ENCODE results near the gene TSPAN9.

DNA sequence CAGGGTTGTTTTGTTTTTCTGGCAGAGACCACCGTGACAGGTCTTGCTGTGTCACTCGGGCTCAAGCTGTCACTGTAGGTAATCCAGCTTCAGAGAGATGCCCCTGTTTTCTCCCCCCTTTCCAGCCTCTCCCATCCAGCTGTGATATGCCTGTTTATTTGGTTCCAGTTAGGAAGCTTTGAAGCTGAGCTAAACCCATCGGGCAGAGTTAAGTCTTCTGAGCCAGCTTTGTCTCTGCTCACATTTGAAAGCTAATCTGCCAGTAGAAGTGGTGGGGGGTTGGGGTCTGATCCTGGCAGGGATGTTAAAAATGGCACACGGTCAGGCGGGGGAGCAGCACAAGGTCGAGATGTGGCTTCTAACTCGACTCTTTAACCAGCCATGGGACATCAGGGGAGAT, 130.0 kb downstream of the TSPAN9 start:
- TF ChIP-seq, protein P1, sequence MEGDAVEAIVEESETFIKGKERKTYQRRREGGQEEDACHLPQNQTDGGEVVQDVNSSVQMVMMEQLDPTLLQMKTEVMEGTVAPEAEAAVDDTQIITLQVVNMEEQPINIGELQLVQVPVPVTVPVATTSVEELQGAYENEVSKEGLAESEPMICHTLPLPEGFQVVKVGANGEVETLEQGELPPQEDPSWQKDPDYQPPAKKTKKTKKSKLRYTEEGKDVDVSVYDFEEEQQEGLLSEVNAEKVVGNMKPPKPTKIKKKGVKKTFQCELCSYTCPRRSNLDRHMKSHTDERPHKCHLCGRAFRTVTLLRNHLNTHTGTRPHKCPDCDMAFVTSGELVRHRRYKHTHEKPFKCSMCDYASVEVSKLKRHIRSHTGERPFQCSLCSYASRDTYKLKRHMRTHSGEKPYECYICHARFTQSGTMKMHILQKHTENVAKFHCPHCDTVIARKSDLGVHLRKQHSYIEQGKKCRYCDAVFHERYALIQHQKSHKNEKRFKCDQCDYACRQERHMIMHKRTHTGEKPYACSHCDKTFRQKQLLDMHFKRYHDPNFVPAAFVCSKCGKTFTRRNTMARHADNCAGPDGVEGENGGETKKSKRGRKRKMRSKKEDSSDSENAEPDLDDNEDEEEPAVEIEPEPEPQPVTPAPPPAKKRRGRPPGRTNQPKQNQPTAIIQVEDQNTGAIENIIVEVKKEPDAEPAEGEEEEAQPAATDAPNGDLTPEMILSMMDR (IDR thresholded peaks at IDR 0.05; ENCODE audit: low read depth, low read length): no peak
- TF ChIP-seq POLR2A (IDR thresholded peaks at IDR 0.05; ENCODE audit: extremely low read depth, insufficient read length): no peak

Data from NB4 (cell line).